Stimulated activated CD4-positive, alpha-beta T cell treated with anti-CD3 and anti-CD28 coated beads, Interleukin-12 subunit alpha, Interleukin-12 subunit beta, amount 100 ng/mL, for 4 hours (primary cell): ENCODE results near the gene CEP78.
"Not testable (repeated sequence)": the region's sequence is repeated elsewhere in the genome, so short reads cannot be mapped to it uniquely, and the experiment has no call there.

Source experiments
- DNase-seq: peaks from one replicate; pipeline ENCODE4 v3.0.0-alpha.2; 2020

Gene CEP78

GRCh38 chr9:78235762-78236550 is at the start of gene CEP78:
TSS of gene CEP78 (plus strand) at chr9:78236075. CDS start at chr9:78236351, 276 bp downstream.
- peak; percentile 86 for DNase-seq

GRCh38 chr9:78187763-78188484 is 48.0 kb upstream of the CEP78 start:
- no peak for DNase-seq

- no peak for DNase-seq
Measured at GRCh38 chr9:78188594-78188993, 47.3 kb upstream of the CEP78 start.

GRCh38 chr9:78189001-78189400 is 46.9 kb upstream of the CEP78 start:
- no peak for DNase-seq

- no peak for DNase-seq
Measured at GRCh38 chr9:78189461-78189860, 46.4 kb upstream of the CEP78 start.

- DNase-seq = no peak
Measured at GRCh38 chr9:78191931-78192330, 43.9 kb upstream of the CEP78 start.

GRCh38 chr9:78196258-78196657 is 39.6 kb upstream of the CEP78 start:
- DNase-seq = no peak

GRCh38 chr9:78201158-78201777 is 34.6 kb upstream of the CEP78 start:
- DNase-seq = peak; percentile 17

GRCh38 chr9:78207319-78207718 is 28.6 kb upstream of the CEP78 start:
- DNase-seq = no peak

- DNase-seq = no peak
Measured at GRCh38 chr9:78207901-78208300, 28.0 kb upstream of the CEP78 start.

- no peak for DNase-seq
Measured at GRCh38 chr9:78209127-78209526, 26.7 kb upstream of the CEP78 start.

- no peak for DNase-seq
Measured at GRCh38 chr9:78210841-78211301, 25.0 kb upstream of the CEP78 start.

- no peak for DNase-seq
Measured at GRCh38 chr9:78212868-78213267, 23.0 kb upstream of the CEP78 start.

GRCh38 chr9:78213712-78214111 is 22.2 kb upstream of the CEP78 start:
- no peak for DNase-seq

GRCh38 chr9:78214492-78214891 is 21.4 kb upstream of the CEP78 start:
- DNase-seq = no peak

GRCh38 chr9:78215706-78216105 is 20.2 kb upstream of the CEP78 start:
- no peak for DNase-seq

- DNase-seq = no peak
Measured at GRCh38 chr9:78218890-78219289, 17.0 kb upstream of the CEP78 start.

GRCh38 chr9:78221425-78221824 is 14.4 kb upstream of the CEP78 start:
- DNase-seq = no peak

- DNase-seq = not testable (repeated sequence)
Measured at GRCh38 chr9:78221841-78222240, 14.0 kb upstream of the CEP78 start.

- DNase-seq = no peak
Measured at GRCh38 chr9:78230761-78231160, 5.1 kb upstream of the CEP78 start.

GRCh38 chr9:78232471-78232870 is 3.4 kb upstream of the CEP78 start:
- not testable (repeated sequence) for DNase-seq

- no peak for DNase-seq
Measured at GRCh38 chr9:78234810-78235209, 1.1 kb upstream of the CEP78 start.

GRCh38 chr9:78235256-78235761 is 566 bp upstream of the CEP78 start:
- no peak for DNase-seq

GRCh38 chr9:78236551-78236910 is 656 bp downstream of the CEP78 start:
- DNase-seq = no peak
